H1 (cell line): ENCODE measurements around the gene WWC1. TPM values are rescaled to one million over a fixed set of nuclear protein-coding genes. Genes with fewer than 3 reads are reported as not detected.

Experiments
- CTCF ChIA-PET: fragments of 300-600 bp; sonication (Branson Sonifier 250); formaldehyde crosslinking; loops from one replicate; lab custom pipeline; 2021; ENCODE audit not compliant: partially characterized antibody; lab: Charles Lee
- POLR2A ChIA-PET: fragments of 300-600 bp; sonication (Branson Sonifier 250); formaldehyde crosslinking; loops from one replicate; lab custom pipeline; 2021; ENCODE audit warnings: inconsistent platforms; ENCODE audit not compliant: partially characterized antibody; lab: Charles Lee
- DNase-seq, 2 experiments: peaks; one replicate each; pipeline versions ENCODE4 v3.0.0 to v3.0.0-alpha.2; 2010 to 2022; ENCODE audit warnings: low spot score in 2 of 2, low read depth in 1 of 2, mixed read lengths in 1 of 2
- FAIRE-seq: peaks from 2 replicates; lab custom pipeline; 2011; peaks lifted over from hg19 to GRCh38; lab: Jason Lieb, UNC
- H2AFZ ChIP-seq: 2 replicates; pipeline ENCODE4 v1.8.1; 2012; ENCODE audit warnings: low read length, inconsistent platforms
- H2AK5ac ChIP-seq: 2 replicates; pipeline ENCODE4 v1.6.1; 2013; ENCODE audit warnings: low read depth, low read length
- H2BK120ac ChIP-seq: replicated peaks from 2 replicates; pipeline ENCODE3; 2013; ENCODE audit warnings: low read depth, low read length, inconsistent platforms
- H2BK12ac ChIP-seq: 2 replicates; pipeline ENCODE4 v1.6.1; 2013; ENCODE audit warnings: low read depth, low read length
- H2BK15ac ChIP-seq: 2 replicates; pipeline ENCODE4 v1.6.1; 2013; ENCODE audit warnings: low read length
- H2BK20ac ChIP-seq: 2 replicates; pipeline ENCODE4 v1.6.1; 2013; ENCODE audit warnings: low read length
- H2BK5ac ChIP-seq: 2 replicates; pipeline ENCODE4 v1.6.1; 2013; ENCODE audit warnings: low read depth, low read length
- H3K14ac ChIP-seq: 2 replicates; pipeline ENCODE4 v1.6.1; 2013; ENCODE audit warnings: inconsistent platforms; ENCODE audit not compliant: insufficient read length
- H3K18ac ChIP-seq: 2 replicates; pipeline ENCODE4 v1.6.1; 2013; ENCODE audit warnings: low read length; ENCODE audit errors: extremely low read depth
- H3K23ac ChIP-seq: 2 replicates; pipeline ENCODE4 v1.6.1; 2013; ENCODE audit warnings: inconsistent platforms; ENCODE audit not compliant: insufficient read length
- H3K23me2 ChIP-seq: 2 replicates; pipeline ENCODE4 v1.6.1; 2013; ENCODE audit warnings: low read depth, low read length
- H3K27ac ChIP-seq: 2 replicates; pipeline ENCODE4 v1.6.1; 2011; ENCODE audit warnings: low read depth, low read length, inconsistent platforms
- H3K27me3 ChIP-seq, 4 experiments: replicated peaks in 1 of 4; 1 replicate in 1 of 4; 2 replicates in 3 of 4; pipeline versions ENCODE4 v1.6.1 to v1.8.1; 2011 to 2013; ENCODE audit warnings: low read length in 3 of 4, mild to moderate bottlenecking in 3 of 4, inconsistent platforms in 2 of 4, mixed read lengths in 2 of 4, moderate library complexity in 1 of 4; ENCODE audit not compliant: control insufficient read depth in 3 of 4, insufficient read depth in 3 of 4; ENCODE audit errors: extremely low read depth in 1 of 4
- H3K36me3 ChIP-seq, 4 experiments: 2 replicates each; pipeline versions ENCODE4 v1.6.1 to v1.8.1; 2011 to 2013; ENCODE audit warnings: mild to moderate bottlenecking in 4 of 4, low read length in 3 of 4, moderate library complexity in 2 of 4, control low read depth in 1 of 4, inconsistent platforms in 1 of 4; ENCODE audit not compliant: insufficient read depth in 4 of 4, control insufficient read depth in 2 of 4
- H3K4ac ChIP-seq: replicated peaks from 2 replicates; pipeline ENCODE3; 2013; ENCODE audit warnings: low read length, low read depth, mixed read lengths, inconsistent platforms; ENCODE audit not compliant: insufficient read length
- H3K4me1 ChIP-seq, 4 experiments: replicated peaks in 1 of 4; 1 replicate in 1 of 4; 2 replicates in 3 of 4; pipeline versions ENCODE4 v1.6.1 to v1.8.1; 2011 to 2013; ENCODE audit warnings: low read length in 3 of 4, inconsistent platforms in 2 of 4, mixed read lengths in 1 of 4; ENCODE audit not compliant: insufficient read depth in 4 of 4, control insufficient read depth in 3 of 4
- H3K4me2 ChIP-seq, 2 experiments: 2 replicates each; pipeline versions ENCODE4 v1.6.1 to v1.8.1; 2011 to 2013; ENCODE audit warnings: low read depth in 2 of 2, low read length in 2 of 2, control low read depth in 1 of 2, inconsistent platforms in 1 of 2, mild to moderate bottlenecking in 1 of 2; ENCODE audit not compliant: insufficient read depth in 1 of 2
- H3K4me3 ChIP-seq, 4 experiments: fragments of 200-600, 300-600 bp in 1 of 4; sonication (generic), shearing (Covaris generic), sonication (Bioruptor Twin) in 1 of 4; 2 replicates each; pipeline versions ENCODE4 v1.5.1 to v1.8.1; 2011 to 2016; ENCODE audit warnings: low read length in 4 of 4, low read depth in 3 of 4, control low read depth in 2 of 4, inconsistent platforms in 2 of 4, mild to moderate bottlenecking in 2 of 4, mixed read lengths in 1 of 4, moderate library complexity in 1 of 4; ENCODE audit not compliant: insufficient read depth in 2 of 4; ENCODE audit errors: extremely low read depth in 1 of 4
- H3K56ac ChIP-seq: replicated peaks from 2 replicates; pipeline ENCODE3; 2013; ENCODE audit warnings: low read depth, mild to moderate bottlenecking, mixed read lengths, low read length, inconsistent platforms; ENCODE audit not compliant: insufficient read length
- H3K79me1 ChIP-seq: 2 replicates; pipeline ENCODE4 v1.6.1; 2013; ENCODE audit warnings: low read depth, low read length, control low read depth
- H3K79me2 ChIP-seq, 2 experiments: 2 replicates each; pipeline versions ENCODE4 v1.6.1 to v1.8.1; 2012 to 2013; ENCODE audit warnings: low read length in 2 of 2, mild to moderate bottlenecking in 2 of 2, inconsistent platforms in 1 of 2; ENCODE audit not compliant: insufficient read depth in 2 of 2, control insufficient read depth in 1 of 2
- H3K9ac ChIP-seq, 4 experiments: replicated peaks in 1 of 4; 1 replicate in 1 of 4; 2 replicates in 3 of 4; pipeline versions ENCODE4 v1.6.1 to v1.8.1; 2011 to 2013; ENCODE audit warnings: low read depth in 3 of 4, low read length in 3 of 4, control low read depth in 2 of 4, mild to moderate bottlenecking in 2 of 4, moderate library complexity in 2 of 4, inconsistent platforms in 1 of 4; ENCODE audit errors: extremely low read depth in 1 of 4
- H3K9me3 ChIP-seq, 2 experiments: 2 replicates each; pipeline versions ENCODE4 v1.6.1 to v1.8.1; 2012 to 2013; ENCODE audit warnings: mild to moderate bottlenecking in 2 of 2, moderate library complexity in 2 of 2, control low read depth in 1 of 2, inconsistent platforms in 1 of 2, low read depth in 1 of 2, low read length in 1 of 2, mixed read lengths in 1 of 2; ENCODE audit not compliant: insufficient read depth in 2 of 2
- H4K20me1 ChIP-seq, 2 experiments: replicated peaks in 1 of 2; 2 replicates each; pipeline versions ENCODE3 to v1.8.1; 2011 to 2013; ENCODE audit warnings: inconsistent platforms in 2 of 2, low read length in 2 of 2, mild to moderate bottlenecking in 1 of 2; ENCODE audit not compliant: insufficient read depth in 2 of 2, control insufficient read depth in 1 of 2
- H4K5ac ChIP-seq: 2 replicates; pipeline ENCODE4 v1.6.1; 2013; ENCODE audit warnings: low read length, low read depth, mixed read lengths, inconsistent platforms; ENCODE audit not compliant: insufficient read length
- H4K8ac ChIP-seq: 2 replicates; pipeline ENCODE4 v1.8.0; 2013; ENCODE audit warnings: mild to moderate bottlenecking, moderate library complexity, low read length, inconsistent platforms; ENCODE audit not compliant: insufficient read depth; ENCODE audit errors: extremely low read depth
- H4K91ac ChIP-seq: replicated peaks from 2 replicates; pipeline ENCODE3; 2013; ENCODE audit warnings: low read length, mixed read lengths, inconsistent platforms; ENCODE audit not compliant: insufficient read length
- BCL11A ChIP-seq, 2 experiments: IDR thresholded peaks; one replicate each; pipeline ENCODE4 v1.6.1; 2011; ENCODE audit warnings: low read depth in 2 of 2, low read length in 2 of 2, mild to moderate bottlenecking in 2 of 2
- CHD1 ChIP-seq: IDR thresholded peaks from 2 replicates; pipeline ENCODE4 v1.6.1; 2012; ENCODE audit warnings: low read depth, low read length, improper control_type of control experiment
- CHD2 ChIP-seq: IDR thresholded peaks from 2 replicates; pipeline ENCODE4 v1.6.1; 2012; ENCODE audit warnings: low read length, improper control_type of control experiment
- CTBP2 ChIP-seq: IDR thresholded peaks from 2 replicates; pipeline ENCODE4 v1.7.0; 2011; ENCODE audit warnings: borderline replicate concordance, mild to moderate bottlenecking, moderate library complexity, mixed read lengths, low read length; ENCODE audit not compliant: insufficient read depth, insufficient read length
- HDAC6 ChIP-seq: IDR thresholded peaks from one replicate; pipeline ENCODE4 v1.7.1; 2012; ENCODE audit warnings: low read depth, mild to moderate bottlenecking, inconsistent platforms, low read length, moderate library complexity
- RFX5 ChIP-seq: IDR thresholded peaks from 2 replicates; pipeline ENCODE4 v1.6.1; 2011; ENCODE audit warnings: low read depth, low read length, improper control_type of control experiment, borderline replicate concordance
- RNF2 ChIP-seq: fragments of 200-900, 300-1000 bp; sonication (generic); IDR thresholded peaks from 2 replicates; pipeline ENCODE4 v1.7.1; 2016; ENCODE audit warnings: borderline replicate concordance, low read depth, mild to moderate bottlenecking, antibody characterized with exemption, low read length; ENCODE audit not compliant: poor library complexity, severe bottlenecking; ENCODE audit errors: missing control alignments
- TAF1 ChIP-seq: IDR thresholded peaks from 2 replicates; pipeline ENCODE4 v1.6.1; 2011; ENCODE audit warnings: mild to moderate bottlenecking, low read depth, low read length
- TAF7 ChIP-seq: optimal IDR thresholded peaks from 2 replicates; pipeline ENCODE3; 2011; ENCODE audit warnings: low read depth, mild to moderate bottlenecking, inconsistent platforms, low read length, moderate library complexity, borderline replicate concordance
- YY1 ChIP-seq: IDR thresholded peaks from 2 replicates; pipeline ENCODE4 v1.6.1; 2011; ENCODE audit warnings: low read depth, mild to moderate bottlenecking, low read length
- WGBS, 2 experiments: shearing (Covaris generic) in 1 of 2; methylation state at CpG; one replicate each; pipeline versions ENCODE4 v1.1.6 to v1.1.7; 2013 to 2015; ENCODE audit warnings: low lambda C conversion rate in 2 of 2, mixed read lengths in 2 of 2, inconsistent platforms in 1 of 2, low coverage in 1 of 2, missing lambda C conversion rate in 1 of 2; ENCODE audit not compliant: insufficient replicate concordance in 2 of 2, insufficient coverage in 1 of 2, insufficient read length in 1 of 2; ENCODE audit errors: extremely low coverage in 1 of 2, missing lambda C conversion rate in 1 of 2; 5-methylcytosine and 5-hydroxymethylcytosine counted together
- polyA plus RNA-seq, 7 experiments: library from polyadenylated mRNA; depleted of rRNA in 3 of 7; stranded (reverse) in 5 of 7; unstranded in 2 of 7; fragments of >200 nt in 5 of 7; fragments of 200-250 nt in 2 of 7; gene quantifications; 1 replicate in 5 of 7; 2 replicates in 1 of 7; 4 replicates in 1 of 7; pipeline versions ENCODE4 v1.2.1 to v1.2.3, GENCODE V29; 2011 to 2013; ENCODE audit warnings: missing spikeins in 2 of 7, mixed read lengths in 2 of 7
- total RNA-seq: library from RNA; stranded (reverse); fragmentation: NEBNext Ultra II Directional; extraction: Animal tissue kit (Norgen Biotek cat#: 25700); gene quantifications from 2 replicates; pipeline ENCODE4 v1.2.1, GENCODE V29; 2021
- TF ChIP-seq, protein P1 (sequence below): IDR thresholded peaks from 2 replicates; pipeline ENCODE4 v1.6.1; 2012; ENCODE audit warnings: low read length, inconsistent platforms

Gene WWC1
- total and polyA plus RNA-seq, 2 of the 8 experiments (the other 6 are each of a cell fraction or from before 2014, with no cell fraction given) = 16.4 to 41.1 TPM

DNA sequence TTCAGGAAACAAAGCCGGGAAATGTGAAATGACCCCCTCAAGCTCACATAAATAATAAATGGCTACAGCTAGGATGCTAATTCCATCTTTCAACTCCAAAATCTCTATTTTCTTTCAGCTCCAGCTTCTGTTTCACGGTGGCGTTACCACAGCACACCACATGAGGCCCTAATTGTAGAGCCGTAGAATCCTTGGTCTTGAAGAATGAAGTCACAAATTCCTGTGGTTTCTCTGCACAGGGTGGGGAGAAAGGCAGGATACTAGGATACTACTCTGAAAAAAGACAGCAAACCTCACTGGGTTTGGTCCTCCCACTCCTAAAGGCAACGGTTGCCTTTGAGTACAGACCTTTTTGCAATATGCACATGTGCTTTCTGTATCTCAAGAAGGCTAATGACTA lies 180.9 kb downstream of the WWC1 start:
- Histone ChIP-seq H4K8ac (no peak overlapping the region), H3K36me3 (peaks cover 3 to 17% (median 9%) of the 10 kb centered on the region in 4 experiments; a peak in 5 of 8 replicates), H2BK20ac (no peak overlapping the region), H2BK120ac (no peak overlapping the region), H2BK12ac (no peak overlapping the region), H3K56ac (no peak overlapping the region), H3K4me2 (no peak overlapping the region), H2BK15ac (no peak overlapping the region), H3K14ac (no peak overlapping the region), H2BK5ac (no peak overlapping the region), H3K4me1 (no peaks in the 10 kb centered on the region), H4K5ac (no peak overlapping the region), H3K4me3 (no peak overlapping the region), H3K23ac (no peak overlapping the region), H3K27me3 (no peaks in the 10 kb centered on the region), H3K4ac (no peak overlapping the region), H3K79me1 (no peaks in the 10 kb centered on the region), H3K79me2 (no peaks in the 10 kb centered on the region), H2AK5ac (no peak overlapping the region), H4K91ac (no peak overlapping the region), H4K20me1 (no peaks in the 10 kb centered on the region), H3K18ac (no peak overlapping the region), H2AFZ (no peak overlapping the region), H3K9ac (no peak overlapping the region), H3K9me3 (no peaks in the 10 kb centered on the region), H3K23me2 (no peaks in the 10 kb centered on the region), H3K27ac (no peak overlapping the region)
- ChIA-PET CTCF (interaction anchor here (1.0 to 2.1 kb wide), 4 partner anchors 10 to 203 kb away, joined by 3 to 11 read pairs (median 4); no protein-coding TSS in a partner anchor), POLR2A (no interaction called here)
- no peak for DNase-seq
- no peak for FAIRE-seq
- WGBS, 2 experiments = 87% methylated on average over 5 of the region's 5 CpGs; no CpG with 5 or more reads in 1 of the 2 experiments
- TF ChIP-seq HDAC6 = no peak
- TF ChIP-seq YY1 = no peak
- TF ChIP-seq CHD1 = no peak
- TF ChIP-seq TAF7 = no peak
- no peak for TF ChIP-seq TAF1
- no peak for TF ChIP-seq CTBP2
- TF ChIP-seq BCL11A (IDR thresholded peaks at IDR 0.05; ENCODE audit: low read depth in 2 of 2, low read length in 2 of 2) = no peak
- no peak for TF ChIP-seq RFX5
- TF ChIP-seq, protein P1, sequence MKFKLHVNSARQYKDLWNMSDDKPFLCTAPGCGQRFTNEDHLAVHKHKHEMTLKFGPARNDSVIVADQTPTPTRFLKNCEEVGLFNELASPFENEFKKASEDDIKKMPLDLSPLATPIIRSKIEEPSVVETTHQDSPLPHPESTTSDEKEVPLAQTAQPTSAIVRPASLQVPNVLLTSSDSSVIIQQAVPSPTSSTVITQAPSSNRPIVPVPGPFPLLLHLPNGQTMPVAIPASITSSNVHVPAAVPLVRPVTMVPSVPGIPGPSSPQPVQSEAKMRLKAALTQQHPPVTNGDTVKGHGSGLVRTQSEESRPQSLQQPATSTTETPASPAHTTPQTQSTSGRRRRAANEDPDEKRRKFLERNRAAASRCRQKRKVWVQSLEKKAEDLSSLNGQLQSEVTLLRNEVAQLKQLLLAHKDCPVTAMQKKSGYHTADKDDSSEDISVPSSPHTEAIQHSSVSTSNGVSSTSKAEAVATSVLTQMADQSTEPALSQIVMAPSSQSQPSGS = no peak
- TF ChIP-seq RNF2 = no peak
- TF ChIP-seq CHD2 = no peak
